GM19463 (cell line): ENCODE data around the gene TFPI2.
A peak's percentile ranks its signal among the peaks of the same experiment; 100 is the strongest.

Experiments
- ATAC-seq: cut with Tn5 transposase; IDR thresholded peaks from one replicate; pipeline ENCODE4 v1.9.1; 2021; ENCODE audit warnings: mild to moderate bottlenecking, moderate library complexity; ENCODE audit not compliant: unreplicated experiment

TFPI2 gene

DNA sequence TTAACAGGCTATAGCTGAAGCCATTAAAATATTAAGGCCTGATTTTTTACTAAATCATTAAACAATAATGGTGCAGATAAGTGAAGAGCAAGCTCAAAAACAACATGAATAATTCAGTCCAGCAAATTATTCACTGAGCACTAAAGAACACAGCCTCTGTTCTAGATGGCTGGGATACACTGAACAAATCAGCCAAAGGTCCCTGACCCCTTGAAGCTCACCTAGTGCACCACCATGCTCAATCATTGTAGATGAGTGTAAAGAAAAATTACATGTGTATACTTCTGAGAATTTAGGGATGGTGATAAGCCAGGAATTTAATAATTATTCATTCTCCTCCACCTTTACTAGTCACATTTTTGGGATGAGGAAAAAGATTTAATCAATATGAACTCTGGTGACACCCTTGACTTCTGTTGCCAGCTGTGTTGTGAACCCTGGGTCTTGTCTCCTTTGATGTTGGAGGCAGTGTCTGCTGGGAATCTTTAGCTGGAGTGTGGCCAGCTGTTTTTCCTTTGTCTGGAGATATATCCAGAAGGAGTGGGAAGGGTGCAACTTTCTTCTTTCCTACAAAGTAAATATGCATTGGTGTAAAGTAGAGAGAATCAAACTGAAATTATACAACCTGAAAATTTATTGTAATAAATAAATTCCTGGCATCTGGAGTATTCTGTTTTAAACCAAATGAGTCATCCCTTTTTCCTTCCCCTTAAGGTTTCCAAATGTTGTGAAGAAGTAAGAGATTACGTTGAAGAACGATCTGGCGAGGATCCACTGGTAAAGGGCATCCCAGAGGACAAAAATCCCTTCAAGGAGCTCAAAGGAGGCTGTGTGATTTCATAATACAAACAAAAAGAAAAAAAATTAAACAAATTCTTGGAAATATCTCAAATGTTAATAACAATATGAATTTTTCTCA lies 19.8 kb upstream of the TFPI2 start:
- no peak for ATAC-seq

DNA sequence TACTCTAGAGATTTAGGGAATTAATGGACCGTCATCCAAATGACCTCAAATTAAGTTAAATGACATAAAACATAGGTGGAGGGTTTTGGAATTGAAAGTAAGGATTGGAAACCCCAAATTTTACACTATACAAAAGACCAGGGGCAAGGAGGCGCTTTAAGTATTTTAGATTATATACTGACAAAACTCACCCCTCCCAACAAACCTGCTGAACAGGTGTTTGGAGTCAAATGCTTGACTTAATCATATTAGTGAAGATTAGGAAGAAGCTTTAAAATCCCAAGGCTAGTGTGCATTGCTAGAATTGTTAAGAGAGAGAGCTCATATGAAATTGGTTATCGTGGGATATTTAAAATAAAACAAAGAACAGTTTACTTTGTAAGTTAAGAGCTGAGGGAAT lies 15.7 kb upstream of the TFPI2 start, which contains the start of gene GNGT1:
GNGT1 (plus strand) TSS at position 301 of the 400 bp plus-strand sequence. CDS start 180 bp downstream, outside the sequence.
- ATAC-seq, result no peak

DNA sequence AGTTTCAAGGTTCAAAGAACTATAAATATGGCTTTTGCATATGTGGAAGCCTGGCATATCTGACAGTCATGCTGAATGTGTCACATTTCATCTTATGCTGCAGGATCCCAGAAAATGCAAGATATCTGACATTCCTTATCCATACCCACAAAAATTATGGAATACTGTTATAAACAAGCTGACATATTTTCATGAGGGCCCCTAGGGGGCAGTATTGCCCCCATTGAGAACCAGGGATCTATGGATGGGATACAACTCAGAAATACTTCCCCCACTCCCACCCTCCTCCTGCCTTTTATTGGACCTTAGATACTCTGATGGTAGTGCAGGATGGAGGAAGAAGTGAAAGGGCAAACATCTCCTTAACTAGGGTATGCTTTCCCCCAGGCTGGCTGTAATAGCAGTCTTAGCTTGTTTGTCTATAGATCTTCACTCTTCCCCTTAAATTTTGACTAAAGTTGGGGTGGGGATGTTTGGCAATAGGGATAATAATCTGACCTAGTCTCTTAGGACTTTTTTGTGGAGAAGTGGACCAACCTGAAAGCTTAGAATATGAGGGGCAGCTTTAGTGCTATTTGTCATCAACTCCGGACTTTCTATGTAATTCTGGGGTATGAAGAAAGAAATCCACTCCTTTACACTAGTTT lies 12.3 kb upstream of the TFPI2 start:
- ATAC-seq, result no peak

DNA sequence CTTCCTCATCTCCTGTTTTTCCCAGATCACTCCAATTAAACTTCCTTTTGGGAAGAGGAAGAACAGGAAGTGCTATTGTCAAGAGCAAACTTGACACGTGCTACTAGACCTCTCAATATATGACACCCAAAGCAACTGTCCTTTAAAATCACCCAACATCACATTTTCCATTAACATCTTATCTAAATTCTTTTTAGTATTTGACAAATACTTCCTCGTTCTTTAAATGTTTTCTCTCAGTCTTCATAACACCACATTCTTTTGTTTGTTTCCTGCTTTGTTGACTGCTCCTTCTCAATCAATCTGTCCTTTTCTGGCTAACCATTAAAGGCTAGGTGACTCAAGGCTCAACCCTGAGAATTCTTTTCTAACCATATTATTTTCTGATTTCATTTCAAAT lies 7.1 kb upstream of the TFPI2 start:
- no peak for ATAC-seq

DNA sequence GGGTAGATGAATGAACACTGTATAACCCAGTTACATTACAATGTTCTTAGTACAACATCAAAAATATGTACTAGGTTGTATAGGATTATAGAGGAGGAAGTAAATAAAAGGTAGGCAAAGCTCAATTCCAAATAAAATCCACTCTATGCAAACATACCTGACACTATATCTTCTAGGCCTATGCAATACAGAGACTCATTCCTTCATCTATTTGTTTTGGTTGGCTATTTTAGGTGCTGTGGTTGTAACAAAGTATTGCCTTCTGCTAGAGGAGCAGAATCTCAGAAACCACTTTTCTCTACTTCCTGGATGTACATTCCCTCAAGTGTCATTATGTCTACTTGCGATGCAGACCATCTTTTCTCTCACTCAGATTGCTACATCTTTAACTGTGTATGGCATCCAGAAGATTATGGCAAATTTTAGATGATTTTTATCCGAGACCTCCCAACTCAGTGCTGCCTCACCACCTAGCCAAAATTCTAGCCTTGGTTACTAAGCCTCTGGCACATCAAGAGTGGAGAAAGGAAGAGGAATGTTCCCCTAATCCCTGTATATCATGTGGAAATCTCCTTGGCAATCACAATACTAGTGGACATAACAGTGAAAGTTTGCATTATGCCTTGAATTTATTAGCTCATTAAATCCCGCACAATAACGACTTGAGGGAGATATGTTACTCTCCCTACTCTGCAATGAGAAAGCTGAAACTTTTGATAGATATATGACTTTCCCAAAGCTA lies 5.5 kb upstream of the TFPI2 start:
- ATAC-seq, result no peak

DNA sequence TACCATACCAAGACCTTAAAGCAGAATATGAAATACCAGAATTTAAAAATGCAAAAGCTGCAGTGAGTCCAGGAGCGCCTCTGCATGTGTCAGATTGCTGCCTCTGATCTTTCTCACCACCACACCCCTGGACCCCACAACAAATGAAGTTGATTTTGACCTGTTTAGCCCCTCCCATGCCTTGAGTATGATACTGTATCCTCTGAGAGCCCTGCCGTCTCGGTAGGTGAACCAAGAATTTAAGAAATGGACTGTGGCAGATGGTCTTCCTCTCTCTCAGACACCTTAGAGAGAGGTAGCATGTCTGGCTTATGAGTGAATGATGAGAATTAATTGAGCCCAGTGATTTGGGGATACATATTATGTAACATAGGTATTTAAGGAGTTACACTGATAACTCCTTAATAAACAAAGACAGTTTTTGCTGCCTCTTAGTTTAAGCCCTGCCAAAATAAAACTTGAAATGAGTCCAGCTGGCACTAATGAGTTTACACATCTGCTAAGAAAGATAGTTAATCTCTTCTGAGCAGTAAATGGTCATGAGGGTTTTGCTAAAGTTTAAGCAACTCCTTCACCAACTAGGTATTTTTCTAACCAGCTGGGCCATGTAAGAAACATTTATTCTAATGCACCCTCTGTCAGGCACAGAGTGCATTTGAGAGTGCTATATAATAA lies 4.5 kb upstream of the TFPI2 start:
- no peak for ATAC-seq

DNA sequence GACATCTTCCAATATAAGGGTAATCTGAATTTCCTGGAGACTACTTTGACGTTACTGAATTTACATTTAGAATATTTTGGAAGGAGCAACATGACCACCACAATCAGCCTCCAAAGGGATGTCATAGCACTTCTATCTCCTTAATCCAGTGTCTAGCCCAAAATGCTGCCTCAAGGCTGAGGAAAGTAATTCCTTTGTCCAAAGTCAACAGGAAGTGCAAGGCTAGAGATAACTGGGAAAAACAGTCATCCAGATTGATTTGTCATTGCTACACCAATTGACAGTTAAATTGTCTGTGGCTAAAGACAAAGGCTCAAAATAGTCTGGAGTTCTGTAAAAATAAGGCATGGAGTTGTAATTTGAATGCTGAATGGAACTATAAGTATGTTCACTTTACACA lies 3.9 kb upstream of the TFPI2 start:
- no peak for ATAC-seq

DNA sequence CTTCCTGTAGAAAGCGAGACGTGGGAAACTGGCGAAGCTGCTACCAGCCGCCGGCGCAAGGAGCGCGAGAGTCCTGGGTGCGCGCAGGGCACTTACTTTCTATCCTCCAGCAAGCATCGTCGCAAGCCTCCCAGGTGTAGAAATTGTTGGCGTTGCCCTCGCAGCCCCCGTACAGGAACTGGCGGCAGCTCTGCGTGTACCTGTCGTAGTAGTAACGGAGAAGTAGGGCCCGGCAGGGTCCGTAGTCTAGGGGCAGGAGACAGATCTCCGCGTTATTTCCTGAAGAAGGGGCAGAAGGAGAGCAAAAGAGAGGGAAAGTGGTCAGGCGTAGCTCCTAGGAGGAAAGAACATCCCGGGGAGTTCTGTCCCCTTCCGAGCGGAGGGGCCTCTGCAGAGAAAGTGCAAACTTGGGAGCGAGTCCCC lies 501 bp downstream of the TFPI2 start:
- peak; percentile 62 for ATAC-seq

DNA sequence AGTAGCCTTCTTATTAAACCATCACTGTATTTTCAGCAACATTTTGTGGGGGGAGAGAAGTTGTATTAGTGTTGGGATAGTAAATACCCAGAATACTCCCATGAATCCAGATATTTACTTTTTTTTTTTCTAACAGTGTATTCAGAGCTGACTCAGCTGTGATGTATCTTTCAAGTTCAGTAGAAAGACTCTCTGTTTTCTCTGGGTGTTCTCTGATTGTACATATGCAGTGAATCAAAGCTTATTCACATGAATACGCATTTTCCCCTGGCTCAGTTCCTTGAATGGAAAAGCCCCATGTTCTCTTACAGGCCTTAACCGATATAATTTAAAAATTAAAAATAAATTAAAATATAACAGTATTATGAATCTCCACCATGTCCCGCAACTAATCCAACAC lies 1.3 kb downstream of the TFPI2 start:
- ATAC-seq, result no peak

DNA sequence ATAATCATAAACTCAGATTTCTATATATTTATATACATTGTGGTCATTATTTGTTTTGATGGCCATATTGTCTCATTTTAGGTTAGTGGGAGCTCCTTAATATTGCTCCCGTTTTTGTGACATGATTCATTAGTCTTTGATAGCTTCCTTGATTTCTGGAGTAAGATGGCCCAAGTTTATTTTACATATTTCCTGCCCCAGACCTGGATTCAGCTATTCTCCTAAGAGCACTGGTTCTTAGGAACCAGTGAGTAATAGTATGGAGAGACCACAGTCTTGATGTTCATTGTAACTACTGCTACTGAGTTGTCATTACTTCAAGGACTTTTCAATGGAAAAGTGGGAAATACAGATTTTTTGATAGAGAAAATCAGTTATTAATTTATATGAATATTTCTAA lies 6.0 kb downstream of the TFPI2 start:
- ATAC-seq, result no peak

DNA sequence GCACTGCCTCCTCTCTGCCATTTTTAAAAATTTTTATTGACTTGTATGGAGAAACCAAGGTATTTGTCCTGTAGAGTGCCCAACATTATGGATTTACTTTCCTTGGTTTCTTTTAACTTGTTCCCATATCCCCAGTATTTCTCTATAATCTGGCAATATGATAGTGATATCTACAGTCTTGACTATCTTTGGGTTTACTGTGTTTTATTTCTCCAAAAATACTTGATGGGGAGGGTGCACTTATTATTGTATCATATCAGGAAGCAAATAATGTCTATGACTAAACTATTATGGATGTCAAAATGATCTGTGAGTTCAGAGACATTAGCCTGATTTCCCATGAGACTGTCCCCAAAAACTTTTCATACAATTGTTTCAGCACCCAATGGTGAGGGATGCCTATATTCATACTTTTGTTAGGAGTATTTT lies 6.6 kb downstream of the TFPI2 start:
- no peak for ATAC-seq

DNA sequence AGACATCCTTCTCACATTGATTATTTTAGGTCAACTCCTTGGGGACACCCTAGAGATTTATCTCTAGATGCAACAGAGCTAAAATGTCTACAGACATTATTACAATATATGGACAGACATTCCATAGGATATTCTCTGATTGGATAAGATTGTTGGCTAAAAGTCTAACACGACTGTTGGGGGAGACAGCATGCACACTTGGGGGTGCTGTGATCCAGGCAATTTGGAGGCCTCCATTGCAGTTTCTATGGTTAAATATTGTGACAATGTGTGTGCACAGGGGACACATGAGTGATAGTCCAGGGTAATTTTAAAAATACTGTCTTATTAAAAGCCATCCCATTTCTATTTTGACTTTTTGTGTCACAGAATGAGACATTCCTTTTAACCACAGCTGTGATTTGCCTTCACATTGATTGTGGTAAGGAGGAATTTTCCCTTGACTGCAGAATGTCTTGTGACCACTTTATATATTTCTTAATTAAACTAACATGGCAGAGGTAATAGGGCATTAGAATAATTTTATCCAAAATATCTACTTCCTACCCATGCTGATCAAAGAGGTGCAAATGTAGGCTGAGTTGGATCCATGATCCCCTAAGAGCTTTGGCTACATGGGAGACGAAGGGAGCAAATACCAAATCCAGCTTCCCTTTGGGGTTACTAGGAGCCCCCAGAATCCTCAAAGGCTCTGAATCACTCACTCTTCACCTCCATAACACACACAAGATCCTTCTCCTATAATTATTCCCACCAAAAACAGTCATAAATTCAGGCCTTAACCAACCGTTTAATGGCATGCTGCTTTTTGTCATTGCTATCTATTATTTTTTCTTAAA lies 7.3 kb downstream of the TFPI2 start:
- no peak for ATAC-seq

DNA sequence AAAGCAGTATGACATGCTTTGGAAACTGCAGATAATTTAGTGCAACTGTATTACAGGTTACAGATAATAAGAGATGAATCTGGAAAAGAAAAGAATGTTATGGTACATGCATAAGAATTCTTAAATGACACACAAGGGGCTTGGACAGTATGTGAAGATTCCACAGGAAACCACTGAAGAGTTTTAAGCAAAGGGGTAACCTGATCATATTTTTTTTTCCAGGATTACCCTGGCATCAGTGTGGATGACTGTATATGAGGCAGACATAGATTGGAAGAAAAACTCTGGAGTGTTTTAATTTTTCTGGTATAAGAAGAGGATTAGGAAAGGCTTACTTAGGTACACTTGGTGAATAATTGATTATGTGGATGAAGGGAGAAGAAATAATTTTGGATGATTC lies 8.1 kb downstream of the TFPI2 start:
- no peak for ATAC-seq

DNA sequence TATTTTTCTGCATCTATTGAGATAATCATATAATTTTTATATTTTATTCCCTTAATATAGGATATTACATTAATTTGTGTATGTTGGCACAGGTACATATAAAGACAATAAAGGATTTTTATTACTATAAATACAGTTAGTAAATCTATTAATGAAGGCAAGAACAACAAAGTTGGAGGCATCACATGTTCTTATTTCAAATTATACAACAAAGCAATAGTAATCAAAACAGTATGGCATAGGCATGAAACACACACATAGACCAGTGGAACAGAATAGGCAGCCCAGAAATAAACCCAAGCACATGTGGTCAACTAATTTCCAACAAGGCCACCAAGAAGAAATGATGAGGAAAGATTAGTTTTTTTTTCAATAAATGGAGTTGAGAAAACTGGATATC lies 11.2 kb downstream of the TFPI2 start:
- no peak for ATAC-seq

DNA sequence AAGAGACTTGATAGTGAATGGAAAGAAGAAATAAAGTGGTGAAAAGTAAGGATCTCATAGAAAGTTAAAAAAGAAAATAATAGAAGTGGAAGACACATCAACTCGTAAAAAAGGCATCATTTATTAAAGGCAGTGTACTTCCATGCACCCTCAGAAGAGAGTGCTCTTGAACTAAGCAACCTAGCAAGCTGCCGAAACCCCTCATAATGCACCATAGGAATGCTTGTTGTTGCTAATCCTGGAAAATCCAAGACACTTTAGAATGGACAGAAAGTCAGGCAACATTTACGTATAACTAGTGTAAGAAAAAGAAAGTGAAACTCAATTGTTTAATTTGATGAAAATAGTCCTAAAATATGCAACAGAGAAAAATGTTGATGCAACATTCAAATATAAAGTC lies 12.8 kb downstream of the TFPI2 start:
- ATAC-seq, result no peak

DNA sequence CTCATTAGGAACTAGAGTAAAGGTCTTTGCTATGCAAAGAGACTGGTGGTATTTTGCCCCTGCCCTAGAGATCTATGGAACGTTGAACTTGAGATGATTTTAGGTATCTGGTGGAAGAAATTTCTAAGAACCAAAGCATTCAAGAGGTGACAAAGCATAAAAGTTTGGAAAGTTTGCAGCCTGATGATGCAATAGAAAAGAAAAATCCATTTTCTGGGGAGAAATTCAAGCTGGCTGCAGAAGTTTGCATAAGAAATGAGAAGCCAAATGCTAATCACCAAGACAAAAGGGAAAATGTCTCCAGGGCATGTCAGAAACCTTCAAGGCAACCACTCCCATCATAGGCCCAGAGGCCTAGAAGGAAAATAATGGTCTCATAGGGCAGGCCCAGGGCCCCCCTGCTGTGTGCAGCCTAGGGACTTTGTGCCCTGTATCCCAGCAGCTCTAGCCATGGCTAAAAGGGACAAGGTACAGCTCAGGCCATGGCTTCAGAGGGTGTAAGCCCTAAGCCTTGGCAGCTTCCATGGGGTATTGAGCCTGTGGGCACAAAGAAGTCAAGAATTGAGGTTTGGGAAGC lies 16.5 kb downstream of the TFPI2 start:
- no peak for ATAC-seq

DNA sequence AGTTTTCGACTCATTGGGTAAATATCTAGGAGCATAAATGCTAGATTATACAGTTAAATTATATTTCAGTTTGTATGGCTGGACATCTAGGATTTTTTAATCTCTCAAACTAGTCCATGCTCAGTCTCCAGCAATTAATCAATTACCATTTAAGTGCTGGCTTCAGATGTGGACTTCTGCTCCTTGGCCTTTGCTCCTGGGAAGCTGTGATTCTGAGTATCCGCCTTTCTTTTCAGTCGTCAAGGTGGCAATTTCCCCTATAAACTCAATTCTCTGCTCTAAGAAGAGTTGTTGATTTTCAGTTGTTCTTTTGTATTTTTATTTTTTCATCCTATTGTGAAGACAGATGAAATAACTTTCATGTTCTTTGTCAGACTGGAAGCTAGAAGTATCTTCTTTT lies 23.7 kb downstream of the TFPI2 start:
- ATAC-seq, result no peak

DNA sequence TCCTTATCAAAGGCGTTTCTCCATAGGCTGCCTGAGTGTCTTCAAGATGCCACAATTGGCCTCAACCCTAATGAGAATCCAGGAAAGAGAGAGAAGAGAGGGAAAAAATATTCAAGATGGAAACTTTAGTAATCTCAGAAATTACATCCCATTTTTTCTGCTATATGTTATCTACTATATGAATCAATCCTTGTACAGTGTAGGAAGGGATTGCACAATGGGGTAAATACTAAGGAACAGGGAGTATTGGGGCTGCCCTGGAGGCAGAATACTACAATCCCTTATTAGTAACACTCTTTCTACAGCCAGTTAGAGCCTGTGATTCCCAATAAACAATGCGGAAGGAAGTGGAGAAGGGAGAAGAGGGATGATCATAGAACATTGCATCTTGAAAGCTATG lies 27.9 kb downstream of the TFPI2 start:
- no peak for ATAC-seq

DNA sequence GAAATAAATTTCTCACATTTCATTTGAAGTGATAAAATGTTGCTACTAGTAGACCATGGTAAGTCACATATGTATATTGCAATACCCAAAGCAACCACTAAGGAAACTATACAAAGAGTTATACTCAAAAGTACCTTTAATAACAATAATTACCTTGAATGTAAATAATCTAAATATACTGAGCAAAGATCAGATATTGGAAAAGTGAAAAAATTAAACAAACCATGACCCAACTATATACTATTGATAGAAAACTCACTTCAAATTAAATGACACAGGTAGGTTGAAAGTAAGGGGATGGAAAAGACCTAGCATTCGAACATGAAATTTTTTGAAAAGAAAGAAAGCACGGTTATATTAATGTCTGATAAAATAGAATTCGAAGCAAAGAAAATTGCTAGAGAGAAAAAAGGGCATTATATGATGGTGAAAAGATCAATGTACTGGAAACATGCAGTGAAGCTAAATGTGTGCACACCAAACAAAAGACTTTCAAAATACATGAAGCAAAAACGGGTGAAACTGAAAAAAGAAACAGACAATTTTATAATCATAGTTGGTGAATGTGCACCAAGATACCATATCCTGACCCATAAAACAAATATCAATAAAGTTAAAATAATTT lies 29.1 kb downstream of the TFPI2 start:
- no peak for ATAC-seq
